Amniotic epithelial cell (primary cell): Measurements from ENCODE around the gene BACH2.
"Not testable (repeated sequence)": the region's sequence is repeated elsewhere in the genome, so short reads cannot be mapped to it uniquely, and the experiment has no call there.

Source experiments
- DNase-seq: peaks from one replicate; pipeline ENCODE4 v3.0.0-alpha.2; 2010; ENCODE audit warnings: low read depth

Gene BACH2

GRCh38 chr6:89938014-89938413 lies 358.6 kb downstream of the BACH2 start:
- no peak for DNase-seq

GRCh38 chr6:89936177-89936576 lies 360.5 kb downstream of the BACH2 start:
- DNase-seq: no peak

GRCh38 chr6:89934685-89935366 lies 361.8 kb downstream of the BACH2 start:
- DNase-seq: no peak

GRCh38 chr6:89932245-89932802 lies 364.3 kb downstream of the BACH2 start:
- DNase-seq: no peak

- no peak for DNase-seq
These were observed 365.9 kb downstream of the BACH2 start for GRCh38 chr6:89930789-89931188.

- DNase-seq: peak; percentile 53
These were observed 368.0 kb downstream of the BACH2 start for GRCh38 chr6:89928604-89929003.

GRCh38 chr6:89927791-89928550 lies 368.7 kb downstream of the BACH2 start:
- DNase-seq: peak; percentile 42

- no peak for DNase-seq
These were observed 369.4 kb downstream of the BACH2 start for GRCh38 chr6:89927264-89927663.

GRCh38 chr6:89925826-89926225 lies 370.8 kb downstream of the BACH2 start:
- DNase-seq: peak; percentile 60

- DNase-seq: no peak
These were observed 372.4 kb downstream of the BACH2 start for GRCh38 chr6:89924231-89924630.

GRCh38 chr6:89921691-89922090 lies 375.0 kb downstream of the BACH2 start:
- no peak for DNase-seq

- DNase-seq: no peak
These were observed 375.4 kb downstream of the BACH2 start for GRCh38 chr6:89921197-89921596.

GRCh38 chr6:89917801-89918366 lies 378.8 kb downstream of the BACH2 start:
- no peak for DNase-seq

GRCh38 chr6:89917216-89917615 lies 379.4 kb downstream of the BACH2 start:
- no peak for DNase-seq

GRCh38 chr6:89916136-89916920 lies 380.3 kb downstream of the BACH2 start:
- no peak for DNase-seq

GRCh38 chr6:89910902-89911240 lies 385.8 kb downstream of the BACH2 start:
- DNase-seq: no peak

GRCh38 chr6:89910001-89910901 lies 386.4 kb downstream of the BACH2 start:
- DNase-seq: not testable (repeated sequence)

GRCh38 chr6:89895276-89895874 lies 401.3 kb downstream of the BACH2 start:
- peak; percentile 75 for DNase-seq

- DNase-seq: no peak
These were observed 402.5 kb downstream of the BACH2 start, which contains the start of gene GJA10 for GRCh38 chr6:89894169-89894568. GJA10 (plus strand) TSS chr6:89894469; CDS start chr6:89894469, 0 bp downstream.

- DNase-seq: not testable (repeated sequence)
These were observed 404.1 kb downstream of the BACH2 start for GRCh38 chr6:89892577-89892976.
